MM.1S (cell line): ENCODE results near the gene OTP.

ENCODE experiments used
- DNase-seq: peaks from one replicate; pipeline ENCODE4 v3.0.0-alpha.2; 2015
- H2AFZ ChIP-seq: fragments of 300-600 bp; sonication (generic); 2 replicates; pipeline ENCODE4 v1.6.0; 2016; ENCODE audit warnings: antibody characterized with exemption, low read length
- H3F3A ChIP-seq: fragments of 300-600 bp; sonication (generic); 2 replicates; pipeline ENCODE4 v1.6.1; 2016; ENCODE audit warnings: mild to moderate bottlenecking, antibody characterized with exemption, low read length, moderate library complexity, mixed read lengths; ENCODE audit not compliant: insufficient read depth
- H3K27ac ChIP-seq: fragments of 300-600 bp; sonication (generic); 2 replicates; pipeline ENCODE4 v1.5.1; 2016; ENCODE audit warnings: mild to moderate bottlenecking, low read length
- H3K27me3 ChIP-seq: fragments of 300-600 bp; sonication (generic); replicated peaks from 2 replicates; pipeline ENCODE4 v1.6.0; 2016; ENCODE audit warnings: low read length; ENCODE audit not compliant: insufficient read depth
- H3K36me3 ChIP-seq: fragments of 300-600 bp; sonication (generic); replicated peaks from 2 replicates; pipeline ENCODE4 v1.6.1; 2016; ENCODE audit warnings: mild to moderate bottlenecking, low read length, mixed read lengths; ENCODE audit not compliant: insufficient read depth
- H3K4me1 ChIP-seq: fragments of 300-600 bp; sonication (generic); 2 replicates; pipeline ENCODE4 v1.6.1; 2016; ENCODE audit warnings: low read length, mixed read lengths
- H3K4me2 ChIP-seq: fragments of 300-600 bp; sonication (generic); 2 replicates; pipeline ENCODE4 v1.6.0; 2016; ENCODE audit warnings: low read depth, low read length
- H3K4me3 ChIP-seq: fragments of 300-600 bp; sonication (generic); 2 replicates; pipeline ENCODE4 v1.5.1; 2016; ENCODE audit warnings: low read length, mixed read lengths
- H3K79me2 ChIP-seq: fragments of 300-600 bp; sonication (generic); 2 replicates; pipeline ENCODE4 v1.6.1; 2016; ENCODE audit warnings: mixed run types, low read length, mixed read lengths
- H3K9ac ChIP-seq: fragments of 300-600 bp; sonication (generic); 2 replicates; pipeline ENCODE4 v1.6.1; 2016; ENCODE audit warnings: low read length, mixed read lengths
- H3K9me2 ChIP-seq: fragments of 300-600 bp; sonication (generic); replicated peaks from 2 replicates; pipeline ENCODE4 v1.6.1; 2016; ENCODE audit warnings: mild to moderate bottlenecking, low read length, mixed read lengths; ENCODE audit not compliant: insufficient read depth
- H3K9me3 ChIP-seq: fragments of 300-600 bp; sonication (generic); replicated peaks from 2 replicates; pipeline ENCODE4 v1.6.1; 2016; ENCODE audit warnings: mild to moderate bottlenecking, low read length, mixed read lengths; ENCODE audit not compliant: insufficient read depth
- H4K20me1 ChIP-seq: fragments of 300-600 bp; sonication (generic); 2 replicates; pipeline ENCODE4 v1.6.1; 2016; ENCODE audit warnings: mild to moderate bottlenecking, low read length, moderate library complexity, mixed read lengths; ENCODE audit not compliant: insufficient read depth
- EZH2 ChIP-seq: fragments of 300-600 bp; sonication (generic); optimal IDR thresholded peaks from 2 replicates; pipeline ENCODE3; 2017; ENCODE audit warnings: low read depth, mild to moderate bottlenecking, antibody characterized with exemption, low read length, mixed read lengths
- EZH2phosphoT487 ChIP-seq: fragments of 300-600 bp; sonication (generic); IDR thresholded peaks from 2 replicates; pipeline ENCODE4 v1.6.1; 2018; ENCODE audit warnings: antibody characterized with exemption, low read length
- TF ChIP-seq, protein P1 (sequence below): fragments of 300-600 bp; sonication (generic); IDR thresholded peaks from 2 replicates; pipeline ENCODE4 v1.5.1; 2016; ENCODE audit warnings: antibody characterized with exemption, low read length, mixed read lengths

Gene OTP

DNA sequence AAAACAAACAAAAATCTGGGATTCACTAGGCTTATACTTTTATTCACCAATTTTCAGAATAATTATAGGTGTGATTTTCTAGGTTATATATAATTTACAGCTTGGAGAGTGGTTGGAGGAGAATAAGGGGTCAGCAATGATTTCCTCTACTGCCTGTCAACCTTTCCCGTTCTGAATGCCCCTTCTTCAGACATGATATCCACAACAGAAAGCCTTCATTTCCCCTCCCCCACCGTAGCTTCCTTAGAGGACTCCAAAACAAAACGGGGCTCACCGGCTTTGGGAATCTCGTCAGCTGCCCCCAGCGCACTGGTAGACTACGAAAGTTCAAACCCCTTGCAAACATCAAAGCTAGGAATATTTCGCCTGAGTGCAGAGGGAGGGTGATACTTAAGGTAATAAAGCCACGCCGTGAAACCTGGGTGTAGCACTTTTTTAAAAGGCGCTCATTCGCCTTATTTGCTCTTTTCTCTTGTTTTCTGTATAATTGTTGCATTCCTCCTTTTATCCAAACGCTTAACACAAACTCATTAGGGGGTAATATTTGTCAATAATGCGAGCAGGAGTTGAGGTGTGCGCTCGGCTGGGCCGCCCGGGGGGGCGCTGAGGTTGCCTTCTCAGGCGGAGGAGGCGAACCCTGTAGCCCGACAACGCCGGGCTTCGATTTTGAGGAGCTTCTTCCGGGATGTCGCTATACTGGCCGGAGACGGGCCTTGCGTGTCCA, 2.4 kb downstream of the OTP start:
- TF ChIP-seq, protein P1, sequence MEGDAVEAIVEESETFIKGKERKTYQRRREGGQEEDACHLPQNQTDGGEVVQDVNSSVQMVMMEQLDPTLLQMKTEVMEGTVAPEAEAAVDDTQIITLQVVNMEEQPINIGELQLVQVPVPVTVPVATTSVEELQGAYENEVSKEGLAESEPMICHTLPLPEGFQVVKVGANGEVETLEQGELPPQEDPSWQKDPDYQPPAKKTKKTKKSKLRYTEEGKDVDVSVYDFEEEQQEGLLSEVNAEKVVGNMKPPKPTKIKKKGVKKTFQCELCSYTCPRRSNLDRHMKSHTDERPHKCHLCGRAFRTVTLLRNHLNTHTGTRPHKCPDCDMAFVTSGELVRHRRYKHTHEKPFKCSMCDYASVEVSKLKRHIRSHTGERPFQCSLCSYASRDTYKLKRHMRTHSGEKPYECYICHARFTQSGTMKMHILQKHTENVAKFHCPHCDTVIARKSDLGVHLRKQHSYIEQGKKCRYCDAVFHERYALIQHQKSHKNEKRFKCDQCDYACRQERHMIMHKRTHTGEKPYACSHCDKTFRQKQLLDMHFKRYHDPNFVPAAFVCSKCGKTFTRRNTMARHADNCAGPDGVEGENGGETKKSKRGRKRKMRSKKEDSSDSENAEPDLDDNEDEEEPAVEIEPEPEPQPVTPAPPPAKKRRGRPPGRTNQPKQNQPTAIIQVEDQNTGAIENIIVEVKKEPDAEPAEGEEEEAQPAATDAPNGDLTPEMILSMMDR = no peak
- H3K9ac ChIP-seq = no peak overlapping the region
- no peaks in the 10 kb centered on the region for H3K9me3 ChIP-seq
- no peaks in the 10 kb centered on the region for H3K36me3 ChIP-seq
- no peak overlapping the region for H2AFZ ChIP-seq
- H4K20me1 ChIP-seq = no peaks in the 10 kb centered on the region
- no peaks in the 10 kb centered on the region for H3K9me2 ChIP-seq
- no peaks in the 10 kb centered on the region for H3K4me1 ChIP-seq
- no peak overlapping the region for H3K4me3 ChIP-seq
- H3K79me2 ChIP-seq = no peaks in the 10 kb centered on the region
- H3F3A ChIP-seq = no peaks in the 10 kb centered on the region
- H3K4me2 ChIP-seq = no peak overlapping the region
- no peak overlapping the region for H3K27ac ChIP-seq
- DNase-seq = no peak
- peaks cover 31% of the 10 kb centered on the region for H3K27me3 ChIP-seq

DNA sequence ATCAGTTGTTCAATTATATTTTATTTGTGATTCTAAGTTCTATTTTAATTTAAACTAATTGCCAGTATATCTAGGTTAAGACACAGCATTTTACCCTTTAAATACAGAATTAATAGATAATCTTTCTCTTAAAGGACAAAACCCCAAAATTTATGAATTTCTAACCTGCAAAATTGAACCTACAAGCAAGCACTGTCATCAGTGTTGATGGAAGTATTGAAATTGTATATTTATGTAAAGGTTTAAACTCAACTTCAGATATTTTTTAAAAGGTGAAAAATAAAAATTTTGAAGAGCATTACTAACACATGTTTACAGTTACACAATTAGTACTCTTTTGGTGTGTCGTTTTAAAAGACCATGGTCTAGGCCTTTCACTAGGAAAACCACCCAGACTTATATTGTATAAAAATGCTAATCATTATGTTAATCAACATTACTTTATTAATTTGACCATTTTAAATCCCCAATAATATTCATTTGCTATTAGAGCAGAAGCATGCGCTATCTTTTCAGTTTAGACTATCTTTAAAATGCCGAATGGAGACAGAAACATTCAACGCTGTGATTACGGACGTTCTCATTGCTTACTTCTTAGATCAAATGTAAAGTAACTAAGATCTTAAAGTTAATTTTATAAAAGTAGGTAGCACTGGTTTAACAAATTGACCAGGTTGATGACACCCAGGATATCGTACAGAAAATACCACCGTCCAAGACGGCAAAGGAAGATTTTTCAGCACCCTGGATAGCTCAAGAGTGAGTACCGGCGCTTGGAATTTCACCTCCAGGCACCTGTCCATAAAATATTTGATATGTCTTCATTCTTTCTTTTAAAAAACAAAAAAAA, 3.2 kb downstream of the OTP start:
- H3K36me3 ChIP-seq = no peaks in the 10 kb centered on the region
- no peak overlapping the region for H3K4me3 ChIP-seq
- TF ChIP-seq EZH2 (no peak), EZH2phosphoT487 (no peak)
- TF ChIP-seq, protein P1 = no peak
- H3K4me2 ChIP-seq = no peak overlapping the region
- H3F3A ChIP-seq = no peaks in the 10 kb centered on the region
- peaks cover 31% of the 10 kb centered on the region for H3K27me3 ChIP-seq
- H3K27ac ChIP-seq = no peak overlapping the region
- no peak overlapping the region for H3K9ac ChIP-seq
- DNase-seq = no peak
- H2AFZ ChIP-seq = no peak overlapping the region
- H3K9me2 ChIP-seq = no peaks in the 10 kb centered on the region
- no peaks in the 10 kb centered on the region for H3K79me2 ChIP-seq
- no peaks in the 10 kb centered on the region for H3K9me3 ChIP-seq
- H4K20me1 ChIP-seq = no peaks in the 10 kb centered on the region
- no peaks in the 10 kb centered on the region for H3K4me1 ChIP-seq

DNA sequence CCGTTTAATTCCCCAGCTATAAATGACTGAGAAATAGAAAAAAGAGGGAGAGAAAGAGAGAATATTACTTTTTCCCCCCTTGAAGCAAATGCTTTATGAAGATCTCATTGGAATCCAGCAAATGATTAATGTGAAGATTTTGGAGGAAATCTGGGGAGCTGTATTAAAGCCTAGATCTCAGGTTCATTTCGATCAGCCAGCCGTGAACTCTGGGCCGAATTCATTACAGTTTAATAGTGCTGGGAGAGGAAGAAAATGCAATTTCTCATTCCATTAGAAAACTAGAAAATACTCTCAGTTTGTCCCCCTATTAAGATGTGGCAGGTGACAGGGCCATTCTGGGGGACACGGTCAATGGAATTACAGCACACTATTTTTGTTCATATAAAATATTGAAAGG, 4.8 kb downstream of the OTP start:
- H3K9me2 ChIP-seq = no peaks in the 10 kb centered on the region
- H3K36me3 ChIP-seq = no peaks in the 10 kb centered on the region
- TF ChIP-seq EZH2phosphoT487 (no peak), EZH2 (no peak)
- TF ChIP-seq, protein P1 = no peak
- H3K27me3 ChIP-seq = peaks cover 29% of the 10 kb centered on the region
- no peak overlapping the region for H3K4me3 ChIP-seq
- H4K20me1 ChIP-seq = no peaks in the 10 kb centered on the region
- H3K79me2 ChIP-seq = no peaks in the 10 kb centered on the region
- no peaks in the 10 kb centered on the region for H3F3A ChIP-seq
- H3K9ac ChIP-seq = no peak overlapping the region
- no peaks in the 10 kb centered on the region for H3K9me3 ChIP-seq
- no peak for DNase-seq
- H3K4me2 ChIP-seq = no peak overlapping the region
- no peak overlapping the region for H3K27ac ChIP-seq
- H2AFZ ChIP-seq = no peak overlapping the region
- H3K4me1 ChIP-seq = no peaks in the 10 kb centered on the region
